Ovary (tissue), 9 donors: Measurements from ENCODE around the gene UBE2E1. TPM values are rescaled to one million over a fixed set of nuclear protein-coding genes. Genes with fewer than 3 reads are reported as not detected.

Experiments used
- DNase-seq, 5 donors: peaks; one replicate each; pipeline ENCODE4 v3.0.0-alpha.2; 2019 to 2020
- H3K27ac ChIP-seq, 2 donors: fragments of 200-600 bp; one replicate each; pipeline versions ENCODE4 v1.5.1 to v1.8.0; 2019 to 2022
- H3K27me3 ChIP-seq: fragments of 200-600 bp; one replicate; pipeline ENCODE4 v1.8.0; 2022
- H3K36me3 ChIP-seq: fragments of 200-600 bp; sonication (generic); one replicate; pipeline ENCODE4 v1.5.1; 2019
- H3K4me1 ChIP-seq: one replicate; pipeline ENCODE4 v1.8.1; 2013; ENCODE audit warnings: mild to moderate bottlenecking, moderate library complexity; ENCODE audit not compliant: insufficient read depth
- H3K4me3 ChIP-seq: fragments of 200-600 bp; sonication (generic); one replicate; pipeline ENCODE4 v1.5.1; 2017
- H3K9me3 ChIP-seq, 2 donors: fragments of 200-600 bp in 1 of 2; sonication (generic) in 1 of 2; one replicate each; pipeline versions ENCODE4 v1.5.1 to v1.8.1; 2013 to 2019; ENCODE audit warnings: mild to moderate bottlenecking in 1 of 2, moderate library complexity in 1 of 2
- EP300 ChIP-seq: sonication (generic); formaldehyde crosslinking; IDR thresholded peaks from one replicate; pipeline ENCODE4 v1.6.1; 2017; ENCODE audit warnings: antibody characterized with exemption
- POLR2A ChIP-seq: fragments of 450-650 bp; IDR thresholded peaks from one replicate; pipeline ENCODE4 v1.6.1; 2017; ENCODE audit warnings: antibody characterized with exemption, mild to moderate bottlenecking, moderate library complexity
- WGBS, 3 donors: extraction: QIAGEN DNeasy Blood & Tissue Kit in 1 of 3; methylation state at CpG; one replicate each; pipeline versions ENCODE4 v1.1.5 to v1.1.7; 2013 to 2017; 5-methylcytosine and 5-hydroxymethylcytosine counted together
- intact Hi-C, 4 donors: fragments of 100-400 bp; cut with DNase I; formaldehyde crosslinking; loops; one replicate each; pipeline versions ENCODE4 v1.11.0 to v1.15.1; 2022 to 2023
- polyA plus RNA-seq, 2 donors: library from polyadenylated mRNA; stranded (reverse); fragments of 200-250 nt in 1 of 2; fragments of 350-450 nt in 1 of 2; fragmentation: Illumina TruSeq in 1 of 2; extraction: RNeasy Lipid Tissue Mini Kit (QIAGEN cat#74804) in 1 of 2; gene quantifications; one replicate each; pipeline ENCODE4 v1.2.3, GENCODE V29; 2013 to 2014
- total RNA-seq, 7 donors: library from RNA; depleted of rRNA in 2 of 7; stranded (reverse); fragments of >200 nt in 2 of 7; fragmentation: NEBNext Ultra II Directional in 3 of 7; extraction: Animal tissue kit (Norgen Biotek cat#: 25700) in 3 of 7; gene quantifications; one replicate each; pipeline versions ENCODE4 v1.1.0 to v1.2.4, GENCODE V29; 2016 to 2023
- TF ChIP-seq, protein P1 (sequence below), 3 donors: fragments of 450-650 bp in 2 of 3; fragments of 200-600 bp in 1 of 3; IDR thresholded peaks; one replicate each; pipeline versions ENCODE4 v1.5.1 to v1.8.0; 2016 to 2022; ENCODE audit warnings: antibody characterized with exemption in 3 of 3, mild to moderate bottlenecking in 1 of 3
- donor health status: DM: no; HTN: no; CAD: no; lungs with moderate emphysema.
- donor health status: DM: no; HTN: no; CAD: no.
- donor health status: Bipolar disorder and iron deficiency.
- donor health status: DM: yes; HTN: yes; CAD: no.
- donor health status: DM: no; HTN: no; CAD: no.
- donor health status: DM: yes; HTN: yes; CAD: no.

UBE2E1 gene
- total and polyA plus RNA-seq, 9 donors, result 65.2 to 133 (median 76.7) TPM

DNA sequence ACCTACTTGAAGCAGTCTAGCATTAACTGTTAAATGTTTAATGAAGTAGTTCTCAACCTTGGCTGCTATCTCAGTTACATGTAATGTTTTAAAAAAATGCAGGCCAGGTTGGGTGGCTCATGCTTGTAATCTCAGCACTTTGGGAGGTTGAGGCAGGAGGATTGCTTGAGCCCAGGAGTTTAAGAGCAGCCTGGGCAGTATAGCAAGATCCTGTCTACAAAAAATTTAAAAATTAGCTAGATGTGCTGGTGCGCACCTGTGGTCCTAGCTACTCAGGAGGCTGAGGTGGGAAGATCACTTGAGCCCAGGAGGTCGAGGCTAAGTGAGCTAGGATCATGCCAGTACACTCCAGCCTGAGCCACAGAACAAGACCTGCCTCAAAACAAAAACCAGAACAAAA, 29.3 kb downstream of the UBE2E1 start:
- intact Hi-C loops, result no loop called here
- H3K36me3 ChIP-seq, result no peaks in the 10 kb centered on the region
- no peak for DNase-seq
- TF ChIP-seq, protein P1, sequence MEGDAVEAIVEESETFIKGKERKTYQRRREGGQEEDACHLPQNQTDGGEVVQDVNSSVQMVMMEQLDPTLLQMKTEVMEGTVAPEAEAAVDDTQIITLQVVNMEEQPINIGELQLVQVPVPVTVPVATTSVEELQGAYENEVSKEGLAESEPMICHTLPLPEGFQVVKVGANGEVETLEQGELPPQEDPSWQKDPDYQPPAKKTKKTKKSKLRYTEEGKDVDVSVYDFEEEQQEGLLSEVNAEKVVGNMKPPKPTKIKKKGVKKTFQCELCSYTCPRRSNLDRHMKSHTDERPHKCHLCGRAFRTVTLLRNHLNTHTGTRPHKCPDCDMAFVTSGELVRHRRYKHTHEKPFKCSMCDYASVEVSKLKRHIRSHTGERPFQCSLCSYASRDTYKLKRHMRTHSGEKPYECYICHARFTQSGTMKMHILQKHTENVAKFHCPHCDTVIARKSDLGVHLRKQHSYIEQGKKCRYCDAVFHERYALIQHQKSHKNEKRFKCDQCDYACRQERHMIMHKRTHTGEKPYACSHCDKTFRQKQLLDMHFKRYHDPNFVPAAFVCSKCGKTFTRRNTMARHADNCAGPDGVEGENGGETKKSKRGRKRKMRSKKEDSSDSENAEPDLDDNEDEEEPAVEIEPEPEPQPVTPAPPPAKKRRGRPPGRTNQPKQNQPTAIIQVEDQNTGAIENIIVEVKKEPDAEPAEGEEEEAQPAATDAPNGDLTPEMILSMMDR (IDR thresholded peaks at IDR 0.05), result no peak
- no peak for TF ChIP-seq EP300
- 94 to 96% (median 94%) methylated on average over 2 of the region's 2 CpGs for WGBS, 3 donors
- H3K4me3 ChIP-seq, result no peak overlapping the region
- no peak overlapping the region for H3K27ac ChIP-seq
- peaks cover 8% of the 10 kb centered on the region for H3K4me1 ChIP-seq
- no peaks in the 10 kb centered on the region for H3K27me3 ChIP-seq
- H3K9me3 ChIP-seq, result no peaks in the 10 kb centered on the region

DNA sequence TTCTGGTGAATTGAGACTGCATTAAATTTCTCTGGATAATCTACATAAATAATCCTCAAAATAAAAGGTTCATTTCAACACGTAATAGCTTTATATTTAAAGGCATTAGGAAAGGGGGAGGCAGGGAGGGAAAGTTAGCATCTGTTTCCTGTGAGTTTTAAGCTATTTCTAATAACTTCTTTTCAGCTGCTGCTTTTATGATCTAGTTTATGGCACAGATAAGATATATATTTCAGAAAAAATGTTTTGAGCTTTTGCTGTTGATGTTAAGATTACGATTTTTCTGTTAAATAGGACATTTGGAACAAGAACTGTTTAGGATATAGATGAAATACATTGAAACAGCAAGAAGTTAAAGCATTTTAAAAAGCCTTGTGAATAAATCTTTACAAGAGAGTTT, 30.0 kb downstream of the UBE2E1 start:
- H3K4me3 ChIP-seq, result no peak overlapping the region
- intact Hi-C loops, result no loop called here
- H3K4me1 ChIP-seq, result peaks cover 4% of the 10 kb centered on the region

GRCh38 chr3:23836536-23837230, 30.9 kb downstream of the UBE2E1 start:
- Histone ChIP-seq H3K9me3 (no peaks in the 10 kb centered on the region), H3K27me3 (no peaks in the 10 kb centered on the region), H3K4me3 (no peak overlapping the region), H3K36me3 (no peaks in the 10 kb centered on the region), H3K27ac (no peak overlapping the region), H3K4me1 (peaks cover 4% of the 10 kb centered on the region)
- DNase-seq, result no peak
- TF ChIP-seq POLR2A, result no peak
- TF ChIP-seq, protein P1 (IDR thresholded peaks at IDR 0.05), result no peak
- TF ChIP-seq EP300, result no peak
- intact Hi-C loops, result no loop called here
- 79 to 81% (median 79%) methylated on average over 1 of the region's 1 CpG for WGBS, 3 donors

More for the DNA sequence above, 30.0 kb downstream of the UBE2E1 start:
- TF ChIP-seq POLR2A (no peak), EP300 (no peak)
- TF ChIP-seq, protein P1 (IDR thresholded peaks at IDR 0.05), result no peak
- no peak overlapping the region for H3K27ac ChIP-seq
- no peaks in the 10 kb centered on the region for H3K9me3 ChIP-seq
- no peaks in the 10 kb centered on the region for H3K36me3 ChIP-seq
- no peak for DNase-seq
- no peaks in the 10 kb centered on the region for H3K27me3 ChIP-seq
- WGBS, 3 donors, result 77 to 78% (median 77%) methylated on average over 2 of the region's 2 CpGs

GRCh38 chr3:23837286-23837685, 31.5 kb downstream of the UBE2E1 start:
- intact Hi-C loops, result no loop called here
- H3K27ac ChIP-seq, result no peak overlapping the region
- peaks cover 4% of the 10 kb centered on the region for H3K4me1 ChIP-seq
- H3K4me3 ChIP-seq, result no peak overlapping the region
- TF ChIP-seq EP300 (no peak), POLR2A (no peak)
- TF ChIP-seq, protein P1 (IDR thresholded peaks at IDR 0.05), result no peak
- H3K9me3 ChIP-seq, result no peaks in the 10 kb centered on the region
- no peaks in the 10 kb centered on the region for H3K36me3 ChIP-seq
- WGBS, 3 donors, result 46 to 51% (median 50%) methylated on average over 1 of the region's 1 CpG
- no peak for DNase-seq
- H3K27me3 ChIP-seq, result no peaks in the 10 kb centered on the region
